CD14-positive monocyte (primary cell): ENCODE data around the gene PSRC1. TPM values are rescaled to one million over a fixed set of nuclear protein-coding genes. Genes with fewer than 3 reads are reported as not detected.
"Not testable (repeated sequence)": the region's sequence is repeated elsewhere in the genome, so short reads cannot be mapped to it uniquely, and the experiment has no call there.

Source experiments
- DNase-seq, 3 donors: peaks; one replicate each; pipeline ENCODE4 v3.0.0-alpha.2; 2011 to 2022
- H2AFZ ChIP-seq: 2 replicates; pipeline ENCODE4 v1.6.0; 2012; ENCODE audit warnings: mild to moderate bottlenecking, low read depth, low read length, inconsistent platforms; ENCODE audit not compliant: insufficient read depth, poor library complexity, severe bottlenecking
- H3K27ac ChIP-seq, 2 donors: 1 replicate in 1 of 2; 2 replicates in 1 of 2; pipeline ENCODE4 v1.5.1; 2012 to 2013; ENCODE audit warnings: low read length in 2 of 2, control low read depth in 1 of 2, inconsistent platforms in 1 of 2, low read depth in 1 of 2, mild to moderate bottlenecking in 1 of 2
- H3K27me3 ChIP-seq, 2 donors: one replicate each; pipeline versions ENCODE4 v1.6.0 to v1.6.1; 2011 to 2013; ENCODE audit warnings: low read length in 2 of 2; ENCODE audit not compliant: control insufficient read depth in 2 of 2, insufficient read depth in 2 of 2
- H3K36me3 ChIP-seq, 2 donors: replicated peaks in 1 of 2; 1 replicate in 1 of 2; 2 replicates in 1 of 2; pipeline versions ENCODE4 v1.5.1 to v1.6.1; 2012 to 2013; ENCODE audit warnings: low read length in 2 of 2, control low read depth in 1 of 2, inconsistent platforms in 1 of 2, mild to moderate bottlenecking in 1 of 2; ENCODE audit not compliant: insufficient read depth in 2 of 2, control insufficient read depth in 1 of 2
- H3K4me1 ChIP-seq, 2 donors: 1 replicate in 1 of 2; 2 replicates in 1 of 2; pipeline versions ENCODE4 v1.5.1 to v1.6.1; 2012 to 2013; ENCODE audit warnings: low read length in 2 of 2, control low read depth in 1 of 2, inconsistent platforms in 1 of 2, mild to moderate bottlenecking in 1 of 2, moderate library complexity in 1 of 2; ENCODE audit not compliant: insufficient read depth in 2 of 2, control insufficient read depth in 1 of 2
- H3K4me2 ChIP-seq: replicated peaks from 2 replicates; pipeline ENCODE3; 2012; ENCODE audit warnings: low read length, moderate library complexity, mild to moderate bottlenecking; ENCODE audit not compliant: poor library complexity, severe bottlenecking; ENCODE audit errors: extremely low read depth
- H3K4me3 ChIP-seq, 3 experiments: fragments of 200-600 bp in 1 of 3; sonication (generic) in 1 of 3; replicated peaks in 1 of 3; 1 replicate in 2 of 3; 2 replicates in 1 of 3; pipeline ENCODE4 v1.5.1; 2011 to 2013; ENCODE audit warnings: low read length in 3 of 3, mild to moderate bottlenecking in 3 of 3, control low read depth in 2 of 3, low read depth in 2 of 3, inconsistent platforms in 1 of 3, moderate library complexity in 1 of 3
- H3K79me2 ChIP-seq: 2 replicates; pipeline ENCODE4 v1.6.0; 2012; ENCODE audit warnings: mild to moderate bottlenecking, control low read depth, inconsistent platforms, low read length, moderate library complexity; ENCODE audit not compliant: insufficient read depth
- H3K9ac ChIP-seq: 2 replicates; pipeline ENCODE4 v1.6.0; 2017; ENCODE audit warnings: low read length, mild to moderate bottlenecking; ENCODE audit not compliant: insufficient read depth, poor library complexity, severe bottlenecking
- H3K9me3 ChIP-seq, 2 donors: replicated peaks in 1 of 2; 1 replicate in 1 of 2; 2 replicates in 1 of 2; pipeline versions ENCODE4 v1.5.1 to v1.6.1; 2012 to 2013; ENCODE audit warnings: low read length in 2 of 2, control low read depth in 1 of 2; ENCODE audit not compliant: control insufficient read depth in 1 of 2, insufficient read depth in 1 of 2
- H4K20me1 ChIP-seq: 2 replicates; pipeline ENCODE4 v1.6.0; 2012; ENCODE audit warnings: mild to moderate bottlenecking, low read length, control low read depth, moderate library complexity; ENCODE audit not compliant: insufficient read depth
- H3K27ac Mint-ChIP-seq, 7 donors: one replicate each; pipeline ENCODE4 v1.8.0; 2020; ENCODE audit warnings: mild to moderate bottlenecking in 7 of 7, mixed read lengths in 7 of 7, moderate library complexity in 6 of 7, inconsistent platforms in 2 of 7
- H3K27me3 Mint-ChIP-seq, 3 donors: one replicate each; pipeline ENCODE4 v1.8.0; 2021 to 2022; ENCODE audit warnings: low read depth in 3 of 3, mild to moderate bottlenecking in 3 of 3, mixed read lengths in 3 of 3, moderate library complexity in 3 of 3, inconsistent platforms in 1 of 3
- H3K36me3 Mint-ChIP-seq, 2 donors: one replicate each; pipeline ENCODE4 v1.8.0; 2020; ENCODE audit warnings: mixed read lengths in 2 of 2, inconsistent platforms in 1 of 2, mild to moderate bottlenecking in 1 of 2
- H3K4me1 Mint-ChIP-seq: one replicate; pipeline ENCODE4 v1.8.0; 2020; ENCODE audit warnings: mild to moderate bottlenecking, mixed read lengths
- H3K4me3 Mint-ChIP-seq, 2 donors: one replicate each; pipeline ENCODE4 v1.8.0; 2020; ENCODE audit warnings: mild to moderate bottlenecking in 2 of 2, mixed read lengths in 2 of 2, moderate library complexity in 1 of 2
- H3K9me3 Mint-ChIP-seq, 7 donors: one replicate each; pipeline ENCODE4 v1.8.0; 2020 to 2022; ENCODE audit warnings: mixed read lengths in 7 of 7, mild to moderate bottlenecking in 6 of 7, moderate library complexity in 6 of 7, inconsistent platforms in 2 of 7
- WGBS: methylation state at CpG from one replicate; pipeline ENCODE4 v1.1.5; 2013; ENCODE audit warnings: missing lambda C conversion rate; ENCODE audit not compliant: insufficient coverage; 5-methylcytosine and 5-hydroxymethylcytosine counted together
- intact Hi-C, 2 donors: fragments of 100-400 bp; cut with micrococcal nuclease; formaldehyde crosslinking; loops; one replicate each; pipeline versions ENCODE4 v1.15.0 to v1.15.1; 2023
- polyA plus RNA-seq, 3 donors: library from polyadenylated mRNA; depleted of rRNA in 1 of 3; unstranded in 2 of 3; stranded (reverse) in 1 of 3; fragments of 300-500 nt in 2 of 3; fragments of >200 nt in 1 of 3; fragmentation: Illumina TruSeq in 2 of 3; gene quantifications; 1 replicate in 2 of 3; 2 replicates in 1 of 3; pipeline ENCODE4 v1.2.3, GENCODE V29; 2012 to 2021
- TF ChIP-seq, protein P1 (sequence below): fragments of 200-600 bp; IDR thresholded peaks from one replicate; pipeline ENCODE4 v1.8.0; 2022; ENCODE audit warnings: antibody characterized with exemption, mild to moderate bottlenecking

PSRC1 gene
- polyA plus RNA-seq, 3 donors, result 5.8 to 25.5 (median 7.1) TPM

DNA sequence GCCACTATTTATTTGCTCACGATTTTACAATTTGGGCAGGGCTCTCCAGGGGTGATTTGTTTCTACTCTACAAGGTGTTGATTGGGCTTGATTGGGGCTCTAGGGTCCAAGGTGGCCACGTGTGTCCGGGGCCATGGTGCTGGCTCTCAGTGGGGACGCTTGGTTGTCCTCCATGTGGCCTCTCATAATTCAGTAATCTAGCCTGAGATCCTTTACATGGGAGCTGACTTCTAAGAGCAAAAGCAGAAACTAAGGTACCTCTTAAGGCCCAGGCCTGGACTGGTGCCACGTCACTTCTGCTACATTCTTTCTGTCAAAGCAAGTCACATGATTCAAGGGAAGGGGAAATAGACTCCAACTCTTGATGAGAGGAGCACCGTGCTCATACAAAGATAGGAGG is 8.1 kb upstream of the PSRC1 start:
- Histone ChIP-seq H3K9ac (no peak overlapping the region), H3K36me3 (no peaks in the 10 kb centered on the region), H3K9me3 (no peaks in the 10 kb centered on the region), H3K79me2 (no peaks in the 10 kb centered on the region), H3K4me2 (no peak overlapping the region), H3K4me1 (peaks cover 36 to 38% of the 10 kb centered on the region in 2 donors), H3K27ac (peak overlapping the region; percentile 60 to 76), H3K27me3 (no peaks in the 10 kb centered on the region), H2AFZ (peak overlapping the region; percentile 64), H3K4me3 (no peak overlapping the region), H4K20me1 (no peaks in the 10 kb centered on the region)
- Mint-ChIP-seq H3K4me1 (peaks cover 41% of the 10 kb centered on the region), H3K36me3 (no peaks in the 10 kb centered on the region), H3K27me3 (peaks cover 0 to 3% (median 2%) of the 10 kb centered on the region in 3 donors), H3K27ac (peak overlapping the region; percentile 84 to 97 (median 96)), H3K9me3 (peaks cover 0 to 2% (median 0%) of the 10 kb centered on the region in 7 donors), H3K4me3 (no peak overlapping the region)
- WGBS, result 93% methylated on average over 4 of the region's 6 CpGs
- TF ChIP-seq, protein P1, sequence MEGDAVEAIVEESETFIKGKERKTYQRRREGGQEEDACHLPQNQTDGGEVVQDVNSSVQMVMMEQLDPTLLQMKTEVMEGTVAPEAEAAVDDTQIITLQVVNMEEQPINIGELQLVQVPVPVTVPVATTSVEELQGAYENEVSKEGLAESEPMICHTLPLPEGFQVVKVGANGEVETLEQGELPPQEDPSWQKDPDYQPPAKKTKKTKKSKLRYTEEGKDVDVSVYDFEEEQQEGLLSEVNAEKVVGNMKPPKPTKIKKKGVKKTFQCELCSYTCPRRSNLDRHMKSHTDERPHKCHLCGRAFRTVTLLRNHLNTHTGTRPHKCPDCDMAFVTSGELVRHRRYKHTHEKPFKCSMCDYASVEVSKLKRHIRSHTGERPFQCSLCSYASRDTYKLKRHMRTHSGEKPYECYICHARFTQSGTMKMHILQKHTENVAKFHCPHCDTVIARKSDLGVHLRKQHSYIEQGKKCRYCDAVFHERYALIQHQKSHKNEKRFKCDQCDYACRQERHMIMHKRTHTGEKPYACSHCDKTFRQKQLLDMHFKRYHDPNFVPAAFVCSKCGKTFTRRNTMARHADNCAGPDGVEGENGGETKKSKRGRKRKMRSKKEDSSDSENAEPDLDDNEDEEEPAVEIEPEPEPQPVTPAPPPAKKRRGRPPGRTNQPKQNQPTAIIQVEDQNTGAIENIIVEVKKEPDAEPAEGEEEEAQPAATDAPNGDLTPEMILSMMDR, result no peak
- intact Hi-C loops, result no loop called here
- peak; percentile 83 to 92 (median 92) for DNase-seq

- peaks cover 0 to 2% (median 0%) of the 10 kb centered on the region in 7 donors for H3K9me3 Mint-ChIP-seq
- TF ChIP-seq, protein P1, result no peak
- Histone ChIP-seq H3K79me2 (no peaks in the 10 kb centered on the region), H3K4me1 (peaks cover 30 to 31% of the 10 kb centered on the region in 2 donors), H3K4me2 (no peak overlapping the region), H2AFZ (no peak overlapping the region), H4K20me1 (no peaks in the 10 kb centered on the region), H3K27ac (peak overlapping the region in 1 of 2 donors; percentile 76), H3K9ac (no peak overlapping the region), H3K36me3 (no peaks in the 10 kb centered on the region), H3K27me3 (no peaks in the 10 kb centered on the region), H3K4me3 (no peak overlapping the region), H3K9me3 (no peaks in the 10 kb centered on the region)
- H3K27me3 Mint-ChIP-seq, result peaks cover 0 to 3% (median 2%) of the 10 kb centered on the region in 3 donors
- H3K4me1 Mint-ChIP-seq, result peaks cover 33% of the 10 kb centered on the region
- peak overlapping the region in 2 of 7 donors; percentile 40 to 96 for H3K27ac Mint-ChIP-seq
- WGBS, result 100% methylated on average over 1 of the region's 1 CpG
- H3K36me3 Mint-ChIP-seq, result no peaks in the 10 kb centered on the region
- no peak overlapping the region for H3K4me3 Mint-ChIP-seq
- DNase-seq, result no peak
- intact Hi-C loops, result no loop called here
Observed at GRCh38 chr1:109290137-109290536, 7.2 kb upstream of the PSRC1 start.

DNA sequence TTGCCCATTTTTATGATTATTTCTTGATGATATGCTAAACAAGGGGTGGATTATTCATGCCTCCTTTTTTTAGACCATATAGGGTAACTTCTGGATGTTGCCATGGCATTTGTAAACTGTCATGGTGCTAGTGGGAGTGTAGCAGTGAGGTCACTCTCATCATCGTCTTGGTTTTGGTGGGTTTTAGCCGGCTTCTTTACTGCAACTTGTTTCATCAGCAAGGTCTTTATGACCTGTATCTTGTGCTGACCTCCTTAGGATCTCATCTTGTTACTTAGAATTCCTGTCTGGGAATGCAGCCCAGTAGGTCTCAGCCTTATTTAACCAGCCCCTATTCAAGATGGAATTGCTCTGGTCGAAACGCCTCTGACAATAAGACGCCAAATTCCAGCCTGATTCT is 3.8 kb upstream of the PSRC1 start:
- H3K27me3 ChIP-seq, H3K9me3 Mint-ChIP-seq, H3K9ac ChIP-seq, H3K27ac Mint-ChIP-seq, H4K20me1 ChIP-seq, H3K36me3 ChIP-seq, DNase-seq, H3K27ac ChIP-seq, H3K4me3 Mint-ChIP-seq, H2AFZ ChIP-seq, H3K4me2 ChIP-seq, H3K9me3 ChIP-seq, intact Hi-C loops, H3K36me3 Mint-ChIP-seq, H3K4me3 ChIP-seq, H3K27me3 Mint-ChIP-seq: not testable (repeated sequence)
- WGBS, result no CpG with 5 or more reads among the region's 5 CpGs
- peaks cover 32% of the 10 kb centered on the region for H3K4me1 Mint-ChIP-seq
- Histone ChIP-seq H3K4me1 (peaks cover 34 to 38% of the 10 kb centered on the region in 2 donors), H3K79me2 (peaks cover 14% of the 10 kb centered on the region)
